ENCODE results near the gene DCXR. TPM values are rescaled to one million over a fixed set of nuclear protein-coding genes. Genes with fewer than 3 reads are reported as not detected.

DCXR gene
- total and polyA plus RNA-seq, 2 donors (not counting 1 experiment from before 2014, with no cell fraction given) = 63.9 to 143 TPM

DNA sequence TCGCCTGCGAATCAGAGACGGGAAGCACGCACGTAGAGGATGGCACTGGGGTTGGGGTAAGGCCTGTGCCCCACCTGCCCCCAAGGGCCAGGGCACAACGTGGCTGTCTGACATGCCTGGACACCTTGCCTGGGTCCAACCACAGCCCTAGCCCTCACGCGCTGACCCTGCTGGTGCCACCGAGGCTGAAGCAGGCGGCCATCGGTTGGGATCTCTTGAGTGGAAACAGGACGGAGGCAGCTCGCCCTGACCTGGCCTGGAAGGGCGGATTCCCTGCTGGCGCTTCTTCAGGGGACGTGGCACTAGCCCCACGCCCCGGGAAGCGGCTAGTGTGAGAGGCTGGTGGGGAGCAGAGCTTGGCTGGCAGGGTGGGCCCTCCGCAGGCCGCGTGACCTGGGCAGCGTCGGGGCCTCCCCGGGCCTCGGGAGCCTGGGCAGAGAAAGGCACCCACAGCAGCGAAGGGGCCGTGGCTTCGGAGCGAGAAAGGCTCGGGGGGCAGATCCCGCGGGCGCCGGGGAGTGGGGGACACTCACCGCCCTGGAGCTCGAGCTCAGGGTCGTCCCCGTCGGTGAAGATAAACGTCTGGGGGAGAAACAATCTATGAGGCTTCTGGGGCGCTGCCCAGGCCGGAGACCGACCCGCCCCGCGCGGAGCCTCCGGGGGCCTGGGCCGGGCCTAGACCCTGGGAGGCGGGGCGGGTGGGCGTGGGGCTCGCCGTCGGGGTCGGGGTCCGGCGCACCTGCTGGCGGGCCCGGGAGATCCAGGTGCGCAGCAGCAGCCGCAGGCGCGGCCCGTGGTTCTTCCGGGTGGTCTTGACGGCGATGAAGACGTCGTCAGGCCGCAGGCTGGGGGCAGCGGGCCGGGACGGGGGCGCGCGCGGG lies 13.5 kb upstream of the DCXR start:
- H3K27me3 ChIP-seq (replicated peaks in 1 of 4; ENCODE audit: control extremely low read depth in 1 of 4, control insufficient read depth in 3 of 4, insufficient read depth in 4 of 4, low read length in 3 of 4) = no peaks in the 10 kb centered on the region
- Mint-ChIP-seq H3K4me1 (peaks cover 14% of the 10 kb centered on the region), H3K27me3 (no peaks in the 10 kb centered on the region), H3K9me3 (ENCODE audit: insufficient read depth) (no peaks in the 10 kb centered on the region), H3K4me3 (peak overlapping the region; percentile 84), H3K27ac (peak overlapping the region; percentile 86)
- H3K4me1 ChIP-seq (ENCODE audit: control insufficient read depth in 2 of 2, insufficient read depth in 2 of 2, low read length in 2 of 2) = peaks cover 20 to 34% of the 10 kb centered on the region in 2 donors
- H3K79me2 ChIP-seq (ENCODE audit: control insufficient read depth, insufficient read depth, low read length) = peaks cover 29% of the 10 kb centered on the region
- no peak for DNase-seq
- peak overlapping the region; percentile 66 for H2AFZ ChIP-seq (ENCODE audit: insufficient read depth, low read depth, low read length, poor library complexity, severe bottlenecking)
- peak overlapping the region; percentile 63 for H3K9ac ChIP-seq (ENCODE audit: low read length)
- 21% methylated on average over 79 of the region's 79 CpGs for WGBS (ENCODE audit: insufficient coverage)
- ChIA-PET POLR2A (interaction anchor here (0.8 to 1.9 kb wide), 2 partner anchors 18 to 48 kb away, joined by 3 to 5 read pairs; partner anchors contain the start of gene FASN), CTCF (interaction anchor here (0.7 to 1.7 kb wide), 2 partner anchors 13 to 31 kb away, joined by 3 to 6 read pairs; partner anchors contain the start of gene DCXR)
- H3K9me3 ChIP-seq (ENCODE audit: control extremely low read depth in 1 of 3, control insufficient read depth in 2 of 3, insufficient read depth in 1 of 3, low read length in 2 of 3) = no peaks in the 10 kb centered on the region
- peaks cover 0 to 23% of the 10 kb centered on the region in 2 experiments for H3K36me3 ChIP-seq (replicated peaks in 1 of 2; ENCODE audit: control extremely low read depth in 1 of 2, control insufficient read depth in 1 of 2, extremely low read depth in 1 of 2, insufficient read depth in 2 of 2, low read length in 1 of 2)
- H3K4me3 ChIP-seq (ENCODE audit: control extremely low read depth in 1 of 5, extremely low read depth in 1 of 5, insufficient read depth in 1 of 5, low read depth in 2 of 5, low read length in 4 of 5) = peak overlapping the region in 4 of 5 experiments; percentile 43 to 63 (median 58)
- intact Hi-C loops (cut with micrococcal nuclease) = loop anchor here (1.0 to 2.0 kb wide), 4 partner anchors 14 to 47 kb away; partner anchors contain the start of genes CENPX, DCXR, FASN and LRRC45
- peak overlapping the region in 1 of 2 donors; percentile 30 for H3K27ac ChIP-seq (ENCODE audit: low read length in 2 of 2)
- H3K4me2 ChIP-seq (replicated peaks; ENCODE audit: low read depth, low read length, poor library complexity, severe bottlenecking) = peak overlapping the region; percentile 90
- ATAC-seq (ENCODE audit: low read depth) = peak; percentile 26
- peaks cover 19% of the 10 kb centered on the region for H4K20me1 ChIP-seq (ENCODE audit: control insufficient read depth, insufficient read depth, low read length, poor library complexity, severe bottlenecking)
- TF ChIP-seq CTCF (IDR thresholded peaks at IDR 0.05) (no peak), EZH2 (IDR thresholded peaks at IDR 0.05; ENCODE audit: borderline replicate concordance, insufficient read depth, low read depth, low read length, poor library complexity, severe bottlenecking) (no peak)

All from B cell (primary cell).